Smooth muscle cell (in vitro differentiated cells): ENCODE measurements around the gene CIRBP. TPM values are rescaled to one million over a fixed set of nuclear protein-coding genes. Genes with fewer than 3 reads are reported as not detected.

Experiments used
- DNase-seq: peaks from one replicate; lab custom pipeline; 2025; ENCODE audit not compliant: unreplicated experiment; lab: John Stamatoyannopoulos, UW
- H2AFZ ChIP-seq: fragments of 200-600 bp; sonication (generic); 2 replicates; pipeline ENCODE4 v1.6.0; 2016; ENCODE audit warnings: antibody characterized with exemption, low read depth, mild to moderate bottlenecking
- H3F3A ChIP-seq: fragments of 200-600 bp; sonication (generic); 2 replicates; pipeline ENCODE4 v1.6.0; 2017; ENCODE audit warnings: antibody characterized with exemption, low read depth
- H3K27ac ChIP-seq: fragments of 200-600 bp; sonication (generic); 2 replicates; pipeline ENCODE4 v1.5.1; 2016; ENCODE audit warnings: low read depth, mild to moderate bottlenecking
- H3K27me3 ChIP-seq: fragments of 200-600 bp; sonication (generic); 2 replicates; pipeline ENCODE4 v1.6.1; 2016; ENCODE audit warnings: low read depth, mild to moderate bottlenecking
- H3K36me3 ChIP-seq: fragments of 200-600 bp; sonication (generic); 2 replicates; pipeline ENCODE4 v1.5.1; 2016; ENCODE audit warnings: low read depth
- H3K4me1 ChIP-seq: fragments of 200-600 bp; sonication (generic); 2 replicates; pipeline ENCODE4 v1.5.1; 2016; ENCODE audit warnings: low read depth
- H3K4me2 ChIP-seq: fragments of 200-600 bp; sonication (generic); 2 replicates; pipeline ENCODE4 v1.6.0; 2016; ENCODE audit warnings: mild to moderate bottlenecking
- H3K4me3 ChIP-seq: fragments of 200-600 bp; sonication (generic); 2 replicates; pipeline ENCODE4 v1.5.1; 2016; ENCODE audit warnings: mild to moderate bottlenecking
- H3K79me2 ChIP-seq: fragments of 200-600 bp; sonication (generic); 2 replicates; pipeline ENCODE4 v1.6.0; 2016; ENCODE audit warnings: low read depth, mild to moderate bottlenecking
- H3K9ac ChIP-seq: fragments of 200-600 bp; sonication (generic); 2 replicates; pipeline ENCODE4 v1.6.0; 2016; ENCODE audit warnings: low read depth
- H3K9me3 ChIP-seq: fragments of 200-600 bp; sonication (generic); replicated peaks from 2 replicates; pipeline ENCODE4 v1.5.1; 2016; ENCODE audit warnings: low read depth
- H4K20me1 ChIP-seq: fragments of 200-600 bp; sonication (generic); 2 replicates; pipeline ENCODE4 v1.6.0; 2016; ENCODE audit warnings: low read depth
- WGBS: methylation state at CpG from one replicate; pipeline ENCODE4 v1.1.7; 2016; ENCODE audit warnings: low lambda C conversion rate; 5-methylcytosine and 5-hydroxymethylcytosine counted together
- polyA plus RNA-seq: library from polyadenylated mRNA; unstranded; fragments of >200 nt; fragmentation: Nextera tagmentation; extraction: Ambion mirVana; gene quantifications from 2 replicates; pipeline ENCODE4 v1.2.1, GENCODE V29; 2016
- total RNA-seq: library from RNA; depleted of rRNA; stranded (reverse); fragments of >200 nt; gene quantifications from 2 replicates; pipeline ENCODE4 v1.2.3, GENCODE V29; 2014
- TF ChIP-seq, protein P1 (sequence below): fragments of 200-600 bp; sonication (generic); IDR thresholded peaks from 2 replicates; pipeline ENCODE4 v1.5.1; 2017; ENCODE audit warnings: borderline replicate concordance, mild to moderate bottlenecking, antibody characterized with exemption; ENCODE audit not compliant: insufficient read depth, poor library complexity, severe bottlenecking

The CIRBP gene
- total and polyA plus RNA-seq, 2 experiments from 2014 or later = 122 to 215 TPM

DNA sequence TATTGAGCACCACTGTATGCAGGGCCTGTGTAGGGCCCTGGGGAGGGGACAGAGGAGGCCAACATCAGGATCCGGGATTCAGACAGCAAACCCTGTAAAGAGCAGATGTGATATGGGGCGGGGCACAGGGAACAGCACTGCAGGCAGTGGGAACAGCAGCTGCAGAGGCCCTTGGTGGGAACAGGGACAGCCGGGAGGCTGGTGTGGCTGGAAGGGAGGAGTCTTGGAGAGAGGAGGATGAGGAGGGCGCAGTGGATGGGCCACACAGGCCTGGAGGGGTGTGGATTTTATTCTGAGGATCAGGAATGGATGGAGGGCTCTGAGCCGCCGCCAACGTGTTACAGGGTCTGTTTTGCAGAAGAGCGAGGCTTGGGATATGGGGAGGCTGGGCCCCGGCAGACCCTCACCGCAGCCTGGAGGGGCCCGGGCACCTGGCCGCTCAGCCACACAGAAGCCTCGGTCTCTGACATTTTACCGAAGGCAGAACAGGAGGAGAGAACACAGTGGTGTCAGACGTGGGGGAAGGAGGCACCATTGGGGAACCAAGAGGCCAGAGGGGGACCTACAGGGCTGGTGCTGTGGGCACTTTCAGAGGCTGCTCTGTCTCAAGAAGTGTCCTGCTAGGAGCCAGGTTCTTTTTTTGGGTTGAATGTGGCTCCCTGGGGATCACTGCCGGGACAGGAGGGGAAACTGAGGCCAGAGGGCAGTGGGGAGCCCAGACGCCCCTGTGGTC is 23.5 kb downstream of the CIRBP start:
- Histone ChIP-seq H2AFZ (no peak overlapping the region), H3K9ac (no peak overlapping the region), H4K20me1 (peaks cover 63% of the 10 kb centered on the region), H3K4me2 (no peak overlapping the region), H3F3A (no peaks in the 10 kb centered on the region), H3K79me2 (no peaks in the 10 kb centered on the region), H3K4me1 (peaks cover 5% of the 10 kb centered on the region), H3K27ac (no peak overlapping the region), H3K4me3 (no peak overlapping the region), H3K9me3 (no peaks in the 10 kb centered on the region), H3K36me3 (no peaks in the 10 kb centered on the region), H3K27me3 (no peaks in the 10 kb centered on the region)
- TF ChIP-seq, protein P1, sequence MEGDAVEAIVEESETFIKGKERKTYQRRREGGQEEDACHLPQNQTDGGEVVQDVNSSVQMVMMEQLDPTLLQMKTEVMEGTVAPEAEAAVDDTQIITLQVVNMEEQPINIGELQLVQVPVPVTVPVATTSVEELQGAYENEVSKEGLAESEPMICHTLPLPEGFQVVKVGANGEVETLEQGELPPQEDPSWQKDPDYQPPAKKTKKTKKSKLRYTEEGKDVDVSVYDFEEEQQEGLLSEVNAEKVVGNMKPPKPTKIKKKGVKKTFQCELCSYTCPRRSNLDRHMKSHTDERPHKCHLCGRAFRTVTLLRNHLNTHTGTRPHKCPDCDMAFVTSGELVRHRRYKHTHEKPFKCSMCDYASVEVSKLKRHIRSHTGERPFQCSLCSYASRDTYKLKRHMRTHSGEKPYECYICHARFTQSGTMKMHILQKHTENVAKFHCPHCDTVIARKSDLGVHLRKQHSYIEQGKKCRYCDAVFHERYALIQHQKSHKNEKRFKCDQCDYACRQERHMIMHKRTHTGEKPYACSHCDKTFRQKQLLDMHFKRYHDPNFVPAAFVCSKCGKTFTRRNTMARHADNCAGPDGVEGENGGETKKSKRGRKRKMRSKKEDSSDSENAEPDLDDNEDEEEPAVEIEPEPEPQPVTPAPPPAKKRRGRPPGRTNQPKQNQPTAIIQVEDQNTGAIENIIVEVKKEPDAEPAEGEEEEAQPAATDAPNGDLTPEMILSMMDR = no peak
- no peak for DNase-seq
- 90% methylated on average over 17 of the region's 17 CpGs for WGBS

DNA sequence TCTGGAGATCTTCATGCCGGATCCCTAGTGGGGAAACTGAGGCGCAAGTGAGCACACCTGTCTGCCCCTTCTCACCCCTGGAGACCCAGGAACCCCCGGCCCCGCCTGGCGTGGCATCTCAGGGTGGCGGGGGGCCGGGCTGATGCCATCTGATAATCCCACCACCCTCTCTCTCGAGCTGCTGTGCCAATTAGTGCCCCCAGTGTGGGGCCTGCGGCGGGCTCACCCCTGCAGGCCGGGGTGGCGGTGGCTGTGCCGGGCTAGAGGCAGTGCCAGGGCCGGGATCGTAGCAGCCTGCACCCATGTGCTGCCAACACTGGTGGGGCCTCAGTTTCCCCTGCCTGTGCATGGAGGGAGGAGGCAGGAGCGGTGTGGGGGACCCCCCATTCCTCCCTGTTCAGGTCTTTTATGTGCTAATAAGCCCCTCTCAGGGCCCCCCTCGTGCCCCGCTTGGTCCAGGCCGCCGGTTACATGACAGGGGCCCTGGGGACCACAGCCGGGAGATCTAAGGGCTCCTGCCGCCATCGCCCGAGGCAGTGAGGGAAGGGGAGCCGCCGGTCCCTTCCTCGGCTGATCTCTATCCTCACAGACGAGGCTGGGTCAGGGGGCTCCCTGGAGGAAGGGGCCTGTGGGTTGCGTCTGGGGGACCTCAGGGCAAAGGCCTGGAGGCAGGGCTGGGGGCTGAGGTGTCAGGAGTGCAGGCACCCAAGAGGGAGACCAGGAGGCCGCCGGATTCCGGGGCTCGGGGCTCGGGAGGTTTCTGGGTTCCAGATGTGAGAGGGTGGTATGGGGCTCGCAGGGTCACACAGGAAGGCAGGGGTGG is 24.9 kb downstream of the CIRBP start:
- peaks cover 4% of the 10 kb centered on the region for H3K4me1 ChIP-seq
- no peak for DNase-seq
- WGBS = 94% methylated on average over 34 of the region's 35 CpGs
- H3K79me2 ChIP-seq = no peaks in the 10 kb centered on the region
- H3K9me3 ChIP-seq = no peaks in the 10 kb centered on the region
- H3F3A ChIP-seq = no peaks in the 10 kb centered on the region
- H4K20me1 ChIP-seq = peaks cover 58% of the 10 kb centered on the region
- no peaks in the 10 kb centered on the region for H3K27me3 ChIP-seq
- no peak overlapping the region for H3K4me2 ChIP-seq
- H3K4me3 ChIP-seq = no peak overlapping the region
- no peak overlapping the region for H2AFZ ChIP-seq
- TF ChIP-seq, protein P1 = no peak
- no peak overlapping the region for H3K9ac ChIP-seq
- H3K36me3 ChIP-seq = no peaks in the 10 kb centered on the region
- H3K27ac ChIP-seq = no peak overlapping the region

DNA sequence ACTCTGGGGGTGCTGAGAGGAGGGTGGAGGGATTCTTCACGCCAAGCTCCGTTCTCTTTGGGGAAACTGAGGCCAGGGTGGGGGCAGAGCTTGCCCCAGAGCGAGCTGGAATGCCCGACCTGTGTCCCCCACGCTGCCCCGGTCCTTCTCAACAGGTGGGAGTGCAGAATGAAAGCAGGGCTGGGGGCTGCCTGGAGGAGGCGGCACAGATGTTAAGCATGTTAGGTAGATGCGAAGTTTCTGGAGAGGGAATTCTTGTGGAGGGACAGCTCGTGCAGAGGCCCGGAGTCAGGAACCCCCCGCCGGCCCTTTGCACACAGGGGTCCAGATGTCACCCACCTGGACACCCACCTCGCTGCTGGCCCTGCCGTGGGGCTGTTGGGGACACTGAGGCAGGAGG is 25.6 kb downstream of the CIRBP start:
- DNase-seq = no peak
- WGBS = 89% methylated on average over 14 of the region's 14 CpGs

More for the DNA sequence above, 25.6 kb downstream of the CIRBP start:
- Histone ChIP-seq H3K27ac (no peak overlapping the region), H3K36me3 (no peaks in the 10 kb centered on the region), H2AFZ (no peak overlapping the region), H3F3A (no peaks in the 10 kb centered on the region), H3K9me3 (no peaks in the 10 kb centered on the region), H3K4me1 (peaks cover 4% of the 10 kb centered on the region), H3K9ac (no peak overlapping the region), H3K4me3 (no peak overlapping the region), H4K20me1 (peaks cover 53% of the 10 kb centered on the region), H3K79me2 (no peaks in the 10 kb centered on the region), H3K27me3 (no peaks in the 10 kb centered on the region), H3K4me2 (no peak overlapping the region)
- TF ChIP-seq, protein P1 = no peak
